HG02642 (cell line): ENCODE data around the gene NF1.
A peak's percentile ranks its signal among the peaks of the same experiment; 100 is the strongest.
"Not testable (repeated sequence)": the region's sequence is repeated elsewhere in the genome, so short reads cannot be mapped to it uniquely, and the experiment has no call there.

Experiments
- ATAC-seq: cut with Tn5 transposase; IDR thresholded peaks from one replicate; pipeline ENCODE4 v1.9.1; 2021; ENCODE audit warnings: mild to moderate bottlenecking; ENCODE audit not compliant: unreplicated experiment, poor library complexity

The NF1 gene

DNA sequence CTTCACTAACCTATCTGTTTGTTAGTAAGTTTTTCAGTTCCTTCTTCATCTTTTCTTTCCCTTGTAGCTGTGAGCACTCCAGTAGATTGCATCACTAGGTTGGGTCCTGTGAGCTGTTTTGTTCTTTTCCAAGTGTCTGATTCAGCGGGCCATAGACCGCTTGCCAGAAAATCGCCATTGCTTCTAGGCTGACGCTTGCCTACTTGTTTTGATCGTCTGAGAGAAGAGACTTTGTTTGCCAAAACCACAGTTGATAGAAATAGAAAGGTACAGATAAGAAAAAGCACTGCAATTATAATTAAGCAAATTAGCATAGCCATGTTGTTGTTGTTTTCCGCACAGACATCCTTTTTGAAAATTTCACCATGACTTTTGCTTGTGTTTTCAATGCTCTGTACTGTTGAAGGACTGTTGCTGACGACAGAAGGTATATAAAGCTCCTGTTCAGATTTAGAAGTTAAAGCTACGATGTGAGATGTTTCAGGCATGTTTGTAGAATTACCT is 223.6 kb downstream of the NF1 start:
- ATAC-seq = peak; percentile 49

GRCh38 chr17:31318851-31319661 is 224.3 kb downstream of the NF1 start:
- ATAC-seq = no peak

- no peak for ATAC-seq
Observed at GRCh38 chr17:31320241-31320640, 225.5 kb downstream of the NF1 start.

GRCh38 chr17:31320791-31321190 is 226.0 kb downstream of the NF1 start:
- ATAC-seq = no peak

DNA sequence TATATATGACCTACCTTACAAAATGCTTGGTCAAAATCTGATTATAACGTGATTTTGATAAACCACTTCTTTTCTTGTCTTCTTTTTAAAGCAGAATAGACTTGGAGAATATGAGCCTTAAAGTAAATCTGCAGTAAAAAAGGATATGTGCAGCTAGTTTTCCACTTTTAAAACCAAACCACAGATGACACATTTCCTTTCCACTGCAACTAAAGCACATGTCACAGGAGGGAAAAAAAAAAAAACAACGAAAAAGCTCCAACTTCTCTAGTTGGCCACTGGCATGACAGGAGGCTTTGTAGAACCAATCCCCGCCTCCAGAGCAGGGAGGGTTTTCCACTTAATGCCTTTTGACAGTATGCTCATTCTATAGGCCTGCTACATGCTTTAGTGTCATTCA is 226.7 kb downstream of the NF1 start, which contains the start of gene EVI2A:
EVI2A (minus strand) TSS at position 142 of the 400 bp plus-strand sequence. CDS start 2,609 bp downstream, outside the sequence.
- ATAC-seq = no peak

- no peak for ATAC-seq
Observed at GRCh38 chr17:31321966-31322365, 227.2 kb downstream of the NF1 start.

DNA sequence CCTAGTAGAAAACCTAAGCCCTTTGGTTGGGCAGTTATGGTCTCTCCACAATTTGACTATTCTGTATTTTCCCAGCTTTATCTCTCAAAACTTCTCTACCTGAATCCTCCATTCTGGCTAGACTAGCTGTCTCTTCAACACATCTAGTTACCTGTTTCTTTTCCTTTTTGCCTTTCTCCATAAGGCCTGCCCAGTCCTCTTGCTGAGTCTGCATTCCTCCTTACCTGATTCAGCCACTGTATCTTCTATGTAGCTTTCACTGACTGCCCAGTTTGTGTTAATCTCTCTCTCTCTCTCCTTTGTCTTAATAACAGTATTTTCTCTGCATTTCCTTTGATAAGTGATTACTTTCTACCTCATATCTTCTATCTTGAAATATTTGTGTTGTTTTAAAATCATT is 228.8 kb downstream of the NF1 start:
- ATAC-seq = no peak

DNA sequence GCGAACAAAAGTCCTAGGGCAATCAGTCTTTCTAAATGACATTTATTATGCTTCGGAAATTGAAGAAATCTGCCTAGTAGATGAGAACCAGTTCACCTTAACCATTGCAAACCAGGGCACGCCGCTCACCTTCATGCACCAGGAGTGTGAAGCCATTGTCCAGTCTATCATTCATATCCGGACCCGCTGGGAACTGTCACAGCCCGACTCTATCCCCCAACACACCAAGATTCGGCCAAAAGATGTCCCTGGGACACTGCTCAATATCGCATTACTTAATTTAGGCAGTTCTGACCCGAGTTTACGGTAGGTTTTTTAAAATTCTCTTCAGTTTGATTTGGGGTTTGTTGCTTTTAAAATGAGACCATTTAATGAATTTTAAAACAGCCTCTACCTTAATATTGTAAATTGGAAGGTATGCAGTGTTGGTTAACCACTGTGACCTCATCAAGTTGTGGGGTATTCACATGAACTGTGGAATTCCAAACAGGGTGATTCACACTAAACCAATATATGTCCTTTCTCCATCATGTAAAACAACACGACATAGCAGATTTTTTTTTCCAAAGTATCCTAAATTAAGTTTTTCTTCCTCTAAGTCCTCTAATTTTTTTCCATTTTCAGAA is 232.9 kb downstream of the NF1 start:
- ATAC-seq = no peak

GRCh38 chr17:31328160-31328535 is 233.4 kb downstream of the NF1 start:
- ATAC-seq = no peak

GRCh38 chr17:31329221-31329620 is 234.4 kb downstream of the NF1 start:
- ATAC-seq = no peak

- ATAC-seq = no peak
Observed at GRCh38 chr17:31339906-31340661, 245.3 kb downstream of the NF1 start.

DNA sequence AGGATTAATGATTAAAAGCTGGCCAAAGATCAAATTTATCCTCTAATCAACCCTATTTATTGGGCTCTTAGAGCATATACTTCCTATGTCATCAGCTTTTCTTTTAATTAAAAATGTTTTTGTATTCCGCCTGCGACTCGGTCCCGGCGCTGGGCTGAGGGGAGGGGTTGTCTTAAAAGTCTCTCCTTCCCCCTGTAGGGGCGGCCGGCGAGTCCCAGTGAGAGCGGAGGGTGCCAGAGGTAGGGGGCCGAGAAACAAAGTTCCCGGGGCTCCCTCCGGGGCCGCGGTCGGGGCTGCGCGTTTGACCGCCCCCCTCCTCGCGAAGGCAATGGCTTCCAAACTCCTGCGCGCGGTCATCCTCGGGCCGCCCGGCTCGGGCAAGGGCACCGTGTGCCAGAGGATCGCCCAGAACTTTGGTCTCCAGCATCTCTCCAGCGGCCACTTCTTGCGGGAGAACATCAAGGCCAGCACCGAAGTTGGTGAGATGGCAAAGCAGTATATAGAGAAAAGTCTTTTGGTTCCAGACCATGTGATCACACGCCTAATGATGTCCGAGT is 250.5 kb downstream of the NF1 start:
- not testable (repeated sequence) for ATAC-seq

- ATAC-seq = no peak
Observed at GRCh38 chr17:31349454-31349853, 254.7 kb downstream of the NF1 start.

DNA sequence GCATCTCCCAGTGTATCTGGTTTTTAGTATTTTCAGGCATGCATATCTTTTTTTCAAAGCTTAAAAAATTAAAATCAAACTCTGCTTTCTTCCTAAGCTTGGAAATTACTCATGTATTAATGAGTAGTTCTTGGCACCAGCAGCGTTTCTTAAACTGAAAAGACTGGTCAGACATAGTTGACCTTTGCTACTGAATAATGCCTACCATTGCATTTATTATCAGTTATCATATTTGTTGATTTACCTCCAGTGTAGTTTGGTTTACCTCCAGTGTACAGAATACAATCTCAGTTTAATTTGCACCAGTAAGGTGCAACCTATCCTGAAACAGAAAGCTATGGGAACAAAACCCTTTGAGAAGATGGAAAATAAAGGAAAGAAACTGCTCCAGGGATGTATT is 261.2 kb downstream of the NF1 start:
- no peak for ATAC-seq

GRCh38 chr17:31357091-31357490 is 262.3 kb downstream of the NF1 start:
- no peak for ATAC-seq

DNA sequence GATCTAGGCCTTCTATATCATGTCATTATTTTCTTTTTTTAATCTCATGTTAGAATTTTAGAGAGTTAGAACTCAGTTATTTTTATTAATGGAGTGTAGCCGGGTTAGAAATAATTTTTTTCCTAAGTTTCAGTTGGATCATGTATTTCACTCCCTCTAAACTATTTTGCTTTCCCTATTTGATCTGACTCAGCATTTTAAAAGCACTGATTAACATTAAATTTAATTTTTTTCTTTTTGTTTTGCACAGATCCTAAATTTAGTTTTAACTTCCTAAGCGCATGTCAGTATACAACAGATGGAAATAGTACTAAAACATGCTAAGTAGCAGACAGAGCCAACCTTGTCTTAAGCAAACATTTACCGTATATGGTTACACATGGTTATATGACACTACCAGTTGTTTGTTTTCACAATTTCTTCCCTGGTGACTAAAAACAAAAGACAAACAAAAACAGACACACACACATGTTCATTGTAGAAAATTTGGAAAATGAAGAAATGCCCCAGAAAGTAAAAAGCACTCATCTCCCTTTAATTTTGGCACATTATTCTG is 263.1 kb downstream of the NF1 start:
- no peak for ATAC-seq

DNA sequence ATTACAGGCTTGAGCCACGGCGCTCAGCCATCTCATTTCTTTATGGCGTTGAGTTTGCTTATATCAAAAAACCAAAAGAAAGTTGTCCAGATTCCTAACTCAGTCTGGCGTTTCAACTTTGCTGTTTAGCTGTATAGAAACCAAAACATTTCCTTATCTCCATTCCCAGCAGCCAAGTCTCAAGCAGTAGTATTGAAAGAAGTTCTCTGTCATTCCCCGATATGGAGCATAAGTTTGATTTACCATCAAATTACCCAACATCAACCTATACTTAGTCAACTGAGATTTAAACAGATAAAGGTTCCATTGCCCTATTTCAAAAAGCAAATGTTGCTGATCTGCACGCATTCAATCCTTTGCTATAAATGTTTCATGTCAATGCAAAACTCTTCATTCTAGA is 269.2 kb downstream of the NF1 start:
- no peak for ATAC-seq

DNA sequence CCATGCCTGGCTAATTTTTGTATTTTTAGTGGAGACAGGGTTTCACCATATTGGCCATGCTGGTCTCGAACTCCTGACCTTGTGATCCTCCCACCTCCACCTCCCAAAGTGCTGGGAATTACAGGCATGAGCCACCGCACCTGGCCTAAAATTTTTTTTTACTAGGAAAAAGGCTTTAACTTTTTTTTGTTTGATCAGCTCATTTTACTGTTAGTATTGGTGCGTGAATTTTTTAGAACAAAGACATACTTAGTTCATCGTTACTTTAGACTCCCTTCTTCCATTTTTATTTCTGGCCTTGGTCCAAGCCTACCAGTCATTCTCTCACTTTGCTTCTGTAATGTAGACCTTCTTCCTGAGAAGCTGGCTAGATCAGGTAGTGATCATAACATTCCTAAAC is 271.3 kb downstream of the NF1 start:
- no peak for ATAC-seq

- ATAC-seq = no peak
Observed at GRCh38 chr17:31369266-31369665, 274.5 kb downstream of the NF1 start.

DNA sequence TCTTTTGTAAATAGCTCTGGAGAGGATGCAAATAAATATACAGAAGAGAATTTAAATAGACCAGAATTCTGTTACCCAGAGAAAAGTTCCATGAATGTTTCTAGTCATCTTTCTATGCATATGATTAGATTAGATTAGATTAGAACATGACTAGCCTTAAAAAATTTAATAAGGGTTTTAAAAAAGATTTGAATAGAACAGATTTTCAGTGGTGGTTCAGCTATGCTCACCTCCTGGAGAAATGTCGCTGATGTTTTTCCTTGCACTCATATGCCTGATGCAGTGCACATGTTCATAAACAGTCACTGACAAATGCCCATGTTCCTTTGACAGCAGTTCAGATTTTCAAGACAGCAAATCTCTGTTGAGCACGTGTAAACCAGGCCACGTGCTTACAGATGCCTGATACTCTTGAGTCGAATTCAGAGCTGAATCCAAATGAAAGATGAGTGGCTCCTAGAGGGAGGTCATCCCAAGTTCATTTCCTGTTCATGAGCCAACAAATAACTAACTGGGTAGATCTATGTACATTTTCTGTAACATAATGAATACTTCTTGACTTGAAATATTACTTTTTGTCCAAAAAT is 276.8 kb downstream of the NF1 start:
- ATAC-seq = no peak
